Naive thymus-derived CD4-positive, alpha-beta T cell (primary cell): ENCODE measurements around the gene CFAP210. TPM values are rescaled to one million over a fixed set of nuclear protein-coding genes. Genes with fewer than 3 reads are reported as not detected.

Experiments
- ATAC-seq: fragments of 150-1000 bp; cut with Tn5 transposase; 2 replicates; pipeline ENCODE4 v1.10.0; 2021; ENCODE audit warnings: mild to moderate bottlenecking, moderate library complexity
- CTCF ChIA-PET: fragments of 350-600 bp; sonication (Branson Sonifier 250); formaldehyde crosslinking; loops from one replicate; lab custom pipeline; 2021; ENCODE audit warnings: antibody characterized with exemption; lab: Charles Lee
- POLR2A ChIA-PET: fragments of 350-600 bp; sonication (Branson Sonifier 250); formaldehyde crosslinking; loops from one replicate; lab custom pipeline; 2021; ENCODE audit warnings: antibody characterized with exemption, inconsistent platforms; lab: Charles Lee
- DNase-seq, 9 donors: peaks; one replicate each; pipeline versions ENCODE4 v3.0.0 to v3.0.0-alpha.2; 2020 to 2022; ENCODE audit warnings: mixed read lengths in 1 of 9
- H3K27ac ChIP-seq: one replicate; pipeline ENCODE4 v1.7.0; 2013; ENCODE audit warnings: mild to moderate bottlenecking, low read depth, low read length, moderate library complexity
- H3K27me3 ChIP-seq, 2 donors: one replicate each; pipeline ENCODE4 v1.7.0; 2013; ENCODE audit warnings: low read length in 2 of 2, mild to moderate bottlenecking in 2 of 2, moderate library complexity in 2 of 2; ENCODE audit not compliant: control insufficient read depth in 2 of 2, insufficient read depth in 2 of 2
- H3K36me3 ChIP-seq, 3 experiments: 1 replicate in 2 of 3; 2 replicates in 1 of 3; pipeline ENCODE4 v1.7.0; 2013; ENCODE audit warnings: low read length in 3 of 3, mild to moderate bottlenecking in 3 of 3, moderate library complexity in 1 of 3; ENCODE audit not compliant: insufficient read depth in 3 of 3, control insufficient read depth in 2 of 3
- H3K4me1 ChIP-seq, 2 donors: one replicate each; pipeline ENCODE4 v1.7.0; 2013; ENCODE audit warnings: low read length in 2 of 2, mild to moderate bottlenecking in 2 of 2, moderate library complexity in 1 of 2; ENCODE audit not compliant: control insufficient read depth in 2 of 2, insufficient read depth in 2 of 2
- H3K4me3 ChIP-seq: 2 replicates; pipeline ENCODE4 v1.7.0; 2013; ENCODE audit warnings: mild to moderate bottlenecking, low read length
- H3K9me3 ChIP-seq, 3 experiments: 1 replicate in 2 of 3; 2 replicates in 1 of 3; pipeline ENCODE4 v1.7.0; 2013; ENCODE audit warnings: low read length in 3 of 3; ENCODE audit not compliant: control insufficient read depth in 2 of 3
- H3K27ac Mint-ChIP-seq, 9 donors: one replicate each; pipeline ENCODE4 v1.8.0; 2020 to 2022; ENCODE audit warnings: mixed read lengths in 9 of 9, mild to moderate bottlenecking in 8 of 9, moderate library complexity in 5 of 9, inconsistent platforms in 2 of 9
- H3K27me3 Mint-ChIP-seq, 5 donors: one replicate each; pipeline ENCODE4 v1.8.0; 2021 to 2022; ENCODE audit warnings: mixed read lengths in 5 of 5, mild to moderate bottlenecking in 1 of 5
- H3K36me3 Mint-ChIP-seq, 5 donors: one replicate each; pipeline ENCODE4 v1.8.0; 2020 to 2022; ENCODE audit warnings: mixed read lengths in 5 of 5, mild to moderate bottlenecking in 3 of 5, inconsistent platforms in 1 of 5
- H3K4me1 Mint-ChIP-seq, 7 donors: one replicate each; pipeline ENCODE4 v1.8.0; 2020 to 2022; ENCODE audit warnings: mixed read lengths in 7 of 7, mild to moderate bottlenecking in 3 of 7, inconsistent platforms in 1 of 7
- H3K4me3 Mint-ChIP-seq, 10 donors: one replicate each; pipeline ENCODE4 v1.8.0; 2020 to 2022; ENCODE audit warnings: mild to moderate bottlenecking in 10 of 10, mixed read lengths in 10 of 10, moderate library complexity in 6 of 10, inconsistent platforms in 2 of 10
- H3K9me3 Mint-ChIP-seq, 11 donors: one replicate each; pipeline ENCODE4 v1.8.0; 2020 to 2022; ENCODE audit warnings: mixed read lengths in 11 of 11, mild to moderate bottlenecking in 4 of 11, inconsistent platforms in 1 of 11, moderate library complexity in 1 of 11
- intact Hi-C, 2 donors: fragments of 100-400 bp; cut with micrococcal nuclease; formaldehyde crosslinking; loops; one replicate each; pipeline ENCODE4 v1.15.1; 2023
- polyA plus RNA-seq, 2 donors: library from polyadenylated mRNA; unstranded; fragments of 300-500 nt; fragmentation: Illumina TruSeq; gene quantifications; one replicate each; pipeline ENCODE4 v1.2.3, GENCODE V29; 2021
- total RNA-seq, 6 experiments: library from RNA in 5 of 6; stranded (reverse) in 5 of 6; gene quantifications; 1 replicate in 5 of 6; 2 replicates in 1 of 6; pipeline ENCODE4 v1.2.3 and lab custom pipeline; 2021 to 2026

CFAP210 gene
- total and polyA plus RNA-seq, 7 experiments from 2014 or later: 1.0 to 3.6 TPM; not detected in 5

DNA sequence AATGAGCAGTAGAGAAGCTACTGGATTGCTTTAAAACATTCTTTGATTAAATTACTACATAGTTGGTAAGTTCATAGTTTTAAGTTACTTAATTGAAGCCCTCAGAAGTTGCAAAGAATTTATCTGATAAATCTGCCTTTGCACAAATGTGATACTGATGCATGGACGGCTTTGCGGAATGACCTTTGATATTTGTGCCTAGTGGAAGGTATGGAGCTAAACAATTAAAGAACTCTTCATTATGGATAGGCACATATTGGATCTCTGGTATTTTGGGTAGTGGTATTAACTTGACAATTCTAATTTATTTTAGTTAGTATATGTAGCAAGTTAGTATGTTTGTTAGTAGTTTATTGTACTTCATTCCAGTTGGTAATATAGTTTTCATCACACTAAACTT, 54.1 kb downstream of the CFAP210 start:
- peaks cover 0 to 22% (median 15%) of the 10 kb centered on the region in 5 donors for H3K36me3 Mint-ChIP-seq
- DNase-seq (no peak), ATAC-seq (no peak)
- no peak overlapping the region for H3K27ac Mint-ChIP-seq
- peaks cover 0 to 3% (median 0%) of the 10 kb centered on the region in 5 donors for H3K27me3 Mint-ChIP-seq
- Histone ChIP-seq H3K27me3 (no peaks in the 10 kb centered on the region), H3K9me3 (no peaks in the 10 kb centered on the region), H3K36me3 (peaks cover 4 to 32% (median 15%) of the 10 kb centered on the region in 3 experiments), H3K27ac (no peak overlapping the region), H3K4me1 (no peaks in the 10 kb centered on the region), H3K4me3 (no peak overlapping the region)
- POLR2A ChIA-PET: no interaction called here
- no peak overlapping the region for H3K4me3 Mint-ChIP-seq
- H3K9me3 Mint-ChIP-seq: peaks cover 0 to 10% (median 0%) of the 10 kb centered on the region in 11 donors
- no peaks in the 10 kb centered on the region for H3K4me1 Mint-ChIP-seq
- CTCF ChIA-PET: no interaction called here
- intact Hi-C loops: loop anchor here in 1 of 2 donors (5.0 kb wide), 1 partner anchor 48 kb away; no protein-coding TSS in a partner anchor

DNA sequence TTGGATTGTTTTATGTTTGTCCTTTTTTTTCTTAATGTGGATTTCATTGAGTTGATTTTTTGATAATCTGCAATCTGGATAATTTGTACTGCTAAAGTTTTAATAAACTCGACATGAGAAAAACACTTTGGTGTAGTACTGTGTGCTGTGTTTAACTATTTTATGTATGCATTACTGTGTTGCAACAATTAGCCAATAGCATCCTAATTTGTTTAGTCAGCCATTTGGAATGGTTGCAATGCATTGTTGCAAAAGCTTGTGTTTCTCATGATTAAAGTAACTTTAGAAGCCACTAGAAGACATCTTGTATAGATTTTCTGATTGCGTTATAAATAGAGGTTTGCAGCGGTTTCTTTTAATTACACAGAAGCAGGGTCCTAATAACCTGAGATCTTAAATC, 56.6 kb downstream of the CFAP210 start:
- no peaks in the 10 kb centered on the region for H3K27me3 Mint-ChIP-seq
- ChIA-PET CTCF (no interaction called here), POLR2A (no interaction called here)
- Histone ChIP-seq H3K27ac (no peak overlapping the region), H3K9me3 (no peaks in the 10 kb centered on the region), H3K4me3 (no peak overlapping the region), H3K4me1 (no peaks in the 10 kb centered on the region), H3K36me3 (peaks cover 14 to 54% (median 26%) of the 10 kb centered on the region in 3 experiments), H3K27me3 (no peaks in the 10 kb centered on the region)
- H3K9me3 Mint-ChIP-seq: peaks cover 0 to 7% (median 0%) of the 10 kb centered on the region in 11 donors
- ATAC-seq (no peak), DNase-seq (no peak)
- no peak overlapping the region for H3K4me3 Mint-ChIP-seq
- H3K36me3 Mint-ChIP-seq: peaks cover 6 to 33% (median 24%) of the 10 kb centered on the region in 5 donors
- H3K4me1 Mint-ChIP-seq: peaks cover 0 to 5% (median 0%) of the 10 kb centered on the region in 7 donors
- intact Hi-C loops: no loop called here
- no peak overlapping the region for H3K27ac Mint-ChIP-seq

DNA sequence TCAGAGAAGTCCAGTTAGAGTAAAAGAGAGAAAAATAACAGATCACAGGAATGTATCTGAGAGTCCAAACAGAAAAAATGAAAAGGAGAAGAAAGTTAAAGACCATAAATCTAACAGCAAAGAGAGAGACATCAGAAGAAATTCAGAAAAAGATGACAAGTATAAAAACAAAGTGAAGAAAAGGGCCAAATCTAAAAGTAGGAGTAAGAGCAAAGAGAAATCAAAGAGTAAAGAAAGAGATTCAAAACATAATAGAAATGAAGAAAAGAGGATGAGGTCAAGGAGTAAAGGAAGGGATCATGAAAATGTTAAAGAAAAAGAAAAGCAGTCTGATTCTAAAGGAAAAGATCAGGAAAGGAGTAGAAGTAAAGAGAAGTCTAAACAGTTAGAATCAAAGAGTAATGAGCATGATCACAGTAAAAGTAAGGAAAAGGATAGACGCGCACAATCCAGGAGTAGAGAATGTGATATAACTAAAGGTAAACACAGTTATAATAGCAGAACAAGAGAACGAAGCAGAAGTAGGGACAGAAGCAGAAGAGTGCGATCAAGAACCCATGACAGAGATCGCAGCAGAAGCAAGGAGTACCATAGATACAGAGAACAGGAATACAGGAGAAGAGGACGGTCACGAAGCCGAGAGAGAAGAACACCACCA, 57.6 kb downstream of the CFAP210 start:
- ChIA-PET CTCF (no interaction called here), POLR2A (no interaction called here)
- no peak overlapping the region for H3K27ac ChIP-seq
- Mint-ChIP-seq H3K9me3 (no peaks in the 10 kb centered on the region), H3K4me3 (no peak overlapping the region), H3K4me1 (peaks cover 0 to 5% (median 0%) of the 10 kb centered on the region in 7 donors), H3K27ac (no peak overlapping the region), H3K36me3 (peaks cover 8 to 40% (median 28%) of the 10 kb centered on the region in 5 donors), H3K27me3 (no peaks in the 10 kb centered on the region)
- no peaks in the 10 kb centered on the region for H3K4me1 ChIP-seq
- no peak for DNase-seq
- no peak overlapping the region for H3K4me3 ChIP-seq
- no peak for ATAC-seq
- peaks cover 21 to 54% (median 26%) of the 10 kb centered on the region in 3 experiments for H3K36me3 ChIP-seq
- intact Hi-C loops: no loop called here
- H3K27me3 ChIP-seq: no peaks in the 10 kb centered on the region
- H3K9me3 ChIP-seq: no peaks in the 10 kb centered on the region

DNA sequence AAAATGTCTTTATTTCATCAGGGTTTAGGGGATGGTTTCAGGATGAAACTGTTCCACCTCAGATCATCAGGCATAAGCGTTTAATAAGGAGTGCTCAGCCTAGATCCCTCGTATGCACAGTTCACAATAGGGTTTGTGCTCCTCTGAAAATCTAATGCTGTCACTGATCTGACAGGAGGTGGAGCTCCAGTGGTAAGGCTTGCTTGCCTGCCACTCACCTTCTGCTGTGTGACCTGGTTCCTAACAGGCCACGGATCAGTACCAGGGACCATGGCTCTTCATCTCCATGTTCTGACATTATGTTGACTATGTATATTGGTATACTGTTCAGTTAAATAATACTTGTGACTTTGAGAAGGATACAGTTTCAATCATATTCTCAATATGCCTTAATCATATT, 68.4 kb downstream of the CFAP210 start:
- Histone ChIP-seq H3K27ac (no peak overlapping the region), H3K27me3 (no peaks in the 10 kb centered on the region), H3K36me3 (peaks cover 0 to 32% (median 15%) of the 10 kb centered on the region in 3 experiments), H3K9me3 (no peaks in the 10 kb centered on the region), H3K4me1 (no peaks in the 10 kb centered on the region), H3K4me3 (no peak overlapping the region)
- Mint-ChIP-seq H3K36me3 (peaks cover 8 to 34% (median 29%) of the 10 kb centered on the region in 5 donors), H3K4me1 (peaks cover 0 to 15% (median 11%) of the 10 kb centered on the region in 7 donors), H3K4me3 (no peak overlapping the region), H3K9me3 (no peaks in the 10 kb centered on the region), H3K27me3 (no peaks in the 10 kb centered on the region), H3K27ac (no peak overlapping the region)
- ChIA-PET POLR2A (no interaction called here), CTCF (no interaction called here)
- no peak for DNase-seq
- intact Hi-C loops: loop anchor here in 1 of 2 donors (5.0 kb wide), 1 partner anchor 67 kb away; the partner anchor contains the start of genes CFAP210 and PHOSPHO2
- no peak for ATAC-seq

DNA sequence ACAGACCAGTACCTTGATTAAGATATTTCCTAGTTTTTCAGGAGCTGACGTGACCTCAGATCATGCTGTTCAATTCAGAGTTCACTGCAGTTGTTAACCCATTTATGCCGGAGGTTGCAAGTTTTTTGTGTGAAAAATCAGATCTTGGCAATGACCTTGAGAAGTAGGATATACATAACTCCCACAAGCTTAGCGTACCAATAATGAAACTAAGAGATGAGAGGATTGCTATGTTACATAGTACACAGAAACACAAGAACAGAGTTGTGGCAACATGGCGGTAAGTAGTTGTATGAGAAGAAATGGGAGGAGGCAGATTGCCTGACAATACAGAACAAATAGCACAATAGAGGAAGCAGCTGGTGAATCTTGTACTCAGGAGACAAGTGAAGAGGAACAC, 71.0 kb downstream of the CFAP210 start:
- Histone ChIP-seq H3K36me3 (peaks cover 4 to 32% (median 18%) of the 10 kb centered on the region in 3 experiments), H3K9me3 (no peaks in the 10 kb centered on the region), H3K4me1 (no peaks in the 10 kb centered on the region), H3K27ac (no peak overlapping the region), H3K4me3 (no peak overlapping the region), H3K27me3 (no peaks in the 10 kb centered on the region)
- ATAC-seq (no peak), DNase-seq (no peak)
- H3K4me1 Mint-ChIP-seq: peaks cover 7 to 35% (median 24%) of the 10 kb centered on the region in 7 donors
- intact Hi-C loops: no loop called here
- no peaks in the 10 kb centered on the region for H3K27me3 Mint-ChIP-seq
- peaks cover 23 to 47% (median 40%) of the 10 kb centered on the region in 5 donors for H3K36me3 Mint-ChIP-seq
- POLR2A ChIA-PET: no interaction called here
- H3K4me3 Mint-ChIP-seq: no peak overlapping the region
- no peak overlapping the region for H3K27ac Mint-ChIP-seq
- H3K9me3 Mint-ChIP-seq: peaks cover 0 to 2% (median 0%) of the 10 kb centered on the region in 11 donors
- CTCF ChIA-PET: no interaction called here

DNA sequence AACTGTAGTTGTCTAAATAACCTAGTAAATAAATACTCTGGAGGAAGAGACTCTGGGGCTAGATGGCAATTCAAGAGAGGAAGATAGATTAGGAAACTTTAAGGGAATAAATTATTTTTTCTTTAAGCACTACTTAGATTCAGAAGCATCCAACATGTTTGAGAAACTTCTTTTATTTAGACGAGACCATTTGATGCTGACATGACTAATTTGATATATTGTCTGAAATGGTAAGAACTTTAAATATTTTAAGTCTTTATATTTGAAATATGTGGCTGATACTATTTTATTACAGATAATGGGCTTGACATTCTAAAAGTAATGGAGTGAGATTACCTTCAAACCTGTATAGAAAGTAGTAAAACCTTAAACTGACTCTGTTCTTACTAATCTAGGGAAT, 73.7 kb downstream of the CFAP210 start:
- peaks cover 10 to 37% (median 15%) of the 10 kb centered on the region in 3 experiments for H3K36me3 ChIP-seq
- H3K27me3 ChIP-seq: no peaks in the 10 kb centered on the region
- H3K9me3 ChIP-seq: no peaks in the 10 kb centered on the region
- no peak overlapping the region for H3K27ac ChIP-seq
- ChIA-PET POLR2A (no interaction called here), CTCF (interaction anchor here (0.6 kb wide), 1 partner anchor 257 kb away, joined by 3 read pairs; no protein-coding TSS in a partner anchor)
- peaks cover 11 to 50% (median 43%) of the 10 kb centered on the region in 7 donors for H3K4me1 Mint-ChIP-seq
- H3K4me3 Mint-ChIP-seq: no peak overlapping the region
- H3K4me3 ChIP-seq: no peak overlapping the region
- no peak for ATAC-seq
- H3K36me3 Mint-ChIP-seq: peaks cover 36 to 66% (median 54%) of the 10 kb centered on the region in 5 donors
- H3K27me3 Mint-ChIP-seq: no peaks in the 10 kb centered on the region
- H3K9me3 Mint-ChIP-seq: peaks cover 0 to 12% (median 0%) of the 10 kb centered on the region in 11 donors
- H3K4me1 ChIP-seq: no peaks in the 10 kb centered on the region
- peak overlapping the region in 1 of 9 donors; percentile 3 for H3K27ac Mint-ChIP-seq
- intact Hi-C loops: no loop called here
- DNase-seq: no peak
